ENCODE results near the gene DPEP1. TPM values are rescaled to one million over a fixed set of nuclear protein-coding genes. Genes with fewer than 3 reads are reported as not detected.
"Not testable (repeated sequence)": the region's sequence is repeated elsewhere in the genome, so short reads cannot be mapped to it uniquely, and the experiment has no call there.

DPEP1 gene
- total RNA-seq, 1 experiment from 2014 or later = 0.49 TPM

DNA sequence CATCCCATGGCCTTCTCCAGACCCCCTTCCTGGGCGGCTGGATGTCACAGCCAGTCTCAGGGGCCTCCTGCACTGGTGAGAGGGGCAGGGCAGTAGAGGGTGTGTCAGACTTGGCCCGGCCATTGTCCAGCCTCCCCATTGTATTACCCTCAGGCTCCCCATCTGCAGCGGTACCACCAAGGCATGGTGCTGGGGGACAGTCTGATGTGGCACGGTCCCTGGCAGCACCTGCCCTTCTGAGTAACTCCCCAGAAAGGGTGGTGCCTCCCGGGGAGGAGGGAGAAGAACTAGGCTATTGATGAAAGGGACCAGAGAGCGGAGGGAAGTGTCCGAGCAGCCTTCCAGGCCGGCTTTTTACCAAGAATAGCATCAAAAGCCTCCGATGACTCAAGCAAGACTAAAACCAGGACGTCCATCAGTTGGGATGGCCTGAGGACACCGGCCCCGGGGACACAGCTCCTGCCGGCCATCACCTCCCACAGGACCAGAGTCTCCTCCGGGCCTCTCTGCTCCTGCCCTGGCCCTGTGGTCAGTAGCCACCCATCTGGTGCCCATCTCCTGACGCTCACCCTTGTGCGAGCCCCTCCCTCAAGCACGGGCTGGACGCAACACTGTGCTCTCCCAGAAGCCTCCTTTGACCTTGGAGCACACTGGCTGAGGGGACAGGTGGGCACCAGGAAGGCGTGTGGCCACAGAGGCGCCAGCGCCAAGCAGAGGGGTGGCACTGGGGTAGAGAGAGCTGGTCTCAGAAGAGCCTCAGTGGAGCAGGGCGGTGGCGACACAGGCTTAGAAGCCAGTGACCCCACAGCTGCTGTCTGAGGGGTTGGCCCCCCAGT is 43.7 kb upstream of the DPEP1 start:
- no TSS peak for BruUV-seq (replicated peaks)

DNA sequence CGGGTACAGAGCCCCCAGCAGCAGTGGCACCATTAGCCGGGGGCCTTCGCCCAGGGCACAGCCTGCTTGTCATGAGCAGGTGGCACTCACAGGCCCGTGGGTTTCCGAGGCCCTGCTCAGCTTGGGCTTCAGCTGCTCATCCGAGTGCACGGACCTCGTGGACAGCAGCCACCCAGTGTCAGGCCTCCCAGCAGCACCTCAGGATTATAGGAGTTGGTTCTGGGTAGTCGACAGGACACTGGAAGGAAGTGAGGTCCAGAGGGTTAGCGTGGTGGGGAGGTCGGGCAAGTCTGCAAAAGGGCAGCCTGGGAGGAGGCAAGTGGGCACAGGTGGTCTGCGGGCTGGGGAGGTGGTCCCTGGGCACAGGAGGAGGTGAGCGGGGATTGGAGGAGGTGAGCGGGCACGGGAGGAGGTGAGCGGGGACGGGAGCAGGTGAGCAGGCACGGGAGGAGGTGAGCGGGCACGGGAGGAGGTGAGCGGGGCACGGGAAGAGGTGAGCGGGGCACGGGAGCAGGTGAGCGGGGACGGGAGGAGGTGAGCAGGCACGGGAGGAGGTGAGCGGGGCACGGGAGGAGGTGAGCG is 43.0 kb upstream of the DPEP1 start:
- Histone ChIP-seq H3K36me3 (ENCODE audit: insufficient read depth, low read length, poor library complexity, severe bottlenecking) (no peaks in the 10 kb centered on the region), H3K4me3 (ENCODE audit: low read depth, low read length, poor library complexity, severe bottlenecking) (no peak overlapping the region), H3K27me3 (replicated peaks; ENCODE audit: insufficient read depth, low read depth, low read length, poor library complexity) (no peaks in the 10 kb centered on the region), H3K4me1 (ENCODE audit: insufficient read depth, low read length, poor library complexity, severe bottlenecking) (peaks cover 19% of the 10 kb centered on the region), H3K27ac (ENCODE audit: low read depth, low read length, poor library complexity, severe bottlenecking) (no peak overlapping the region), H3K9me3 (ENCODE audit: low read depth, low read length, poor library complexity, severe bottlenecking) (no peaks in the 10 kb centered on the region)
- DNase-seq (ENCODE audit: low spot score) = no peak
- POLR2A ChIA-PET (ENCODE audit: low non-redundant PET) = no interaction called here
- CTCF ChIA-PET = no interaction called here
- BruUV-seq (replicated peaks) = no TSS peak
- intact Hi-C loops (cut with micrococcal nuclease; ENCODE audit: unreplicated experiment) = no loop called here
- TF ChIP-seq EZH2 (IDR thresholded peaks at IDR 0.05; ENCODE audit: borderline replicate concordance, low read depth, low read length, poor library complexity, severe bottlenecking) = no peak
- TF ChIP-seq, protein P1, sequence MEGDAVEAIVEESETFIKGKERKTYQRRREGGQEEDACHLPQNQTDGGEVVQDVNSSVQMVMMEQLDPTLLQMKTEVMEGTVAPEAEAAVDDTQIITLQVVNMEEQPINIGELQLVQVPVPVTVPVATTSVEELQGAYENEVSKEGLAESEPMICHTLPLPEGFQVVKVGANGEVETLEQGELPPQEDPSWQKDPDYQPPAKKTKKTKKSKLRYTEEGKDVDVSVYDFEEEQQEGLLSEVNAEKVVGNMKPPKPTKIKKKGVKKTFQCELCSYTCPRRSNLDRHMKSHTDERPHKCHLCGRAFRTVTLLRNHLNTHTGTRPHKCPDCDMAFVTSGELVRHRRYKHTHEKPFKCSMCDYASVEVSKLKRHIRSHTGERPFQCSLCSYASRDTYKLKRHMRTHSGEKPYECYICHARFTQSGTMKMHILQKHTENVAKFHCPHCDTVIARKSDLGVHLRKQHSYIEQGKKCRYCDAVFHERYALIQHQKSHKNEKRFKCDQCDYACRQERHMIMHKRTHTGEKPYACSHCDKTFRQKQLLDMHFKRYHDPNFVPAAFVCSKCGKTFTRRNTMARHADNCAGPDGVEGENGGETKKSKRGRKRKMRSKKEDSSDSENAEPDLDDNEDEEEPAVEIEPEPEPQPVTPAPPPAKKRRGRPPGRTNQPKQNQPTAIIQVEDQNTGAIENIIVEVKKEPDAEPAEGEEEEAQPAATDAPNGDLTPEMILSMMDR (conservative IDR thresholded peaks at IDR 0.05; ENCODE audit: low read depth, low read length) = no peak

More for the DNA sequence above, 43.7 kb upstream of the DPEP1 start:
- Histone ChIP-seq H3K27me3 (replicated peaks; ENCODE audit: insufficient read depth, low read depth, low read length, poor library complexity) (no peaks in the 10 kb centered on the region), H3K27ac (ENCODE audit: low read depth, low read length, poor library complexity, severe bottlenecking) (no peak overlapping the region), H3K4me1 (ENCODE audit: insufficient read depth, low read length, poor library complexity, severe bottlenecking) (peaks cover 26% of the 10 kb centered on the region), H3K4me3 (ENCODE audit: low read depth, low read length, poor library complexity, severe bottlenecking) (no peak overlapping the region), H3K9me3 (ENCODE audit: low read depth, low read length, poor library complexity, severe bottlenecking) (no peaks in the 10 kb centered on the region), H3K36me3 (ENCODE audit: insufficient read depth, low read length, poor library complexity, severe bottlenecking) (peaks cover 5% of the 10 kb centered on the region)
- ChIA-PET POLR2A (ENCODE audit: low non-redundant PET) (interaction anchor here (0.6 kb wide), 1 partner anchor 117 kb away, joined by 5 read pairs; no protein-coding TSS in a partner anchor), CTCF (no interaction called here)
- DNase-seq (ENCODE audit: low spot score) = no peak
- no peak for TF ChIP-seq EZH2 (IDR thresholded peaks at IDR 0.05; ENCODE audit: borderline replicate concordance, low read depth, low read length, poor library complexity, severe bottlenecking)
- TF ChIP-seq, protein P1 (conservative IDR thresholded peaks at IDR 0.05; ENCODE audit: low read depth, low read length) = no peak
- intact Hi-C loops (cut with micrococcal nuclease; ENCODE audit: unreplicated experiment) = no loop called here

DNA sequence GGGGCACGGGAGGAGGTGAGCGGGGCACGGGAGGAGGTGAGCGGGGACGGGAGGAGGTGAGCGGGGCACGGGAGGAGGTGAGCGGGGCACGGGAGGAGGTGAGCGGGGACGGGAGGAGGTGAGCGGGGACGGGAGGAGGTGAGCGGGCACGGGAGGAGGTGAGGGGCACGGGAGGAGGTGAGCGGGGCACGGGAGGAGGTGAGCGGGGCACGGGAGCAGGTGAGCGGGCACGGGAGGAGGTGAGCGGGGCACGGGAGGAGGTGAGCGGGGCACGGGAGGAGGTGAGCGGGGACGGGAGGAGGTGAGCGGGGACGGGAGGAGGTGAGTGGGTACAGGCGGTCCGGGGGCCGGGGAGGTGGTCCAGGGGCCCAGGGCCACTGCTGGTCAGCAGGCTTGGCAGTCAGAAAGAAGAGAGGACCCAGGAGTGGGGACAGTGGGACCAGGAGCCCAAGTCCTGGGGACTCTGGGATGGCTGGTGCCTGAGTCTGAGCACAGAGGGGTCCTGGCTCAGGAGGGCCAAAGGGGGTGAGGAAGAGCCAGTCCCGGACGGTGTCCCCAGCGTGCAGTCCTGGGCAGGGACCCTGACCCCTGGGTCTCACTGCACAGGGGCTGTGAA is 42.4 kb upstream of the DPEP1 start:
- DNase-seq (ENCODE audit: low spot score); H3K9me3 ChIP-seq (ENCODE audit: low read depth, low read length, poor library complexity, severe bottlenecking); intact Hi-C loops (cut with micrococcal nuclease; ENCODE audit: unreplicated experiment); H3K36me3 ChIP-seq (ENCODE audit: insufficient read depth, low read length, poor library complexity, severe bottlenecking); POLR2A ChIA-PET (ENCODE audit: low non-redundant PET); BruUV-seq (replicated peaks); H3K27ac ChIP-seq (ENCODE audit: low read depth, low read length, poor library complexity, severe bottlenecking); CTCF ChIA-PET; H3K4me3 ChIP-seq (ENCODE audit: low read depth, low read length, poor library complexity, severe bottlenecking); H3K27me3 ChIP-seq (replicated peaks; ENCODE audit: insufficient read depth, low read depth, low read length, poor library complexity): not testable (repeated sequence)
- peaks cover 13% of the 10 kb centered on the region for H3K4me1 ChIP-seq (ENCODE audit: insufficient read depth, low read length, poor library complexity, severe bottlenecking)
